Psoas muscle (tissue), 8 donors: ENCODE measurements around the gene RTN4R. TPM values are rescaled to one million over a fixed set of nuclear protein-coding genes. Genes with fewer than 3 reads are reported as not detected.

ENCODE experiments used
- ATAC-seq, 4 donors: fragments of 200-7000 bp; cut with Tn5 transposase; one replicate each; pipeline ENCODE4 v1.9.1; 2020; ENCODE audit warnings: moderate library complexity in 3 of 4, mild to moderate bottlenecking in 2 of 4
- DNase-seq, 2 donors: peaks; one replicate each; pipeline ENCODE4 v3.0.0-alpha.2; 2020
- H3K27ac ChIP-seq: fragments of 200-600 bp; one replicate; pipeline ENCODE4 v1.8.0; 2022
- H3K27me3 ChIP-seq, 3 donors: fragments of 200-600 bp in 1 of 3; one replicate each; pipeline versions ENCODE4 v1.6.1 to v1.8.0; 2013 to 2022; ENCODE audit warnings: low read length in 2 of 3, mild to moderate bottlenecking in 2 of 3, moderate library complexity in 1 of 3; ENCODE audit not compliant: insufficient read depth in 3 of 3
- H3K36me3 ChIP-seq, 2 donors: fragments of 200-600 bp in 1 of 2; one replicate each; pipeline versions ENCODE4 v1.6.1 to v1.8.0; 2013 to 2022; ENCODE audit warnings: low read depth in 1 of 2, mild to moderate bottlenecking in 1 of 2, moderate library complexity in 1 of 2; ENCODE audit not compliant: insufficient read depth in 1 of 2
- H3K4me1 ChIP-seq: fragments of 200-600 bp; one replicate; pipeline ENCODE4 v1.8.0; 2022
- H3K4me3 ChIP-seq: fragments of 200-600 bp; one replicate; pipeline ENCODE4 v1.8.0; 2022; ENCODE audit warnings: mild to moderate bottlenecking
- H3K9me3 ChIP-seq: fragments of 200-600 bp; one replicate; pipeline ENCODE4 v1.8.0; 2022
- WGBS, 3 donors: extraction: QIAGEN DNeasy Blood & Tissue Kit; methylation state at CpG; one replicate each; pipeline versions ENCODE4 v1.1.6 to v1.1.7; 2013; 5-methylcytosine and 5-hydroxymethylcytosine counted together
- intact Hi-C, 2 donors: fragments of 100-400 bp; cut with DNase I; formaldehyde crosslinking; loops; one replicate each; pipeline versions ENCODE4 v1.11.0 to v1.14.2; 2022
- polyA plus RNA-seq, 3 donors: library from polyadenylated mRNA; stranded (reverse); fragments of 200-250 nt; gene quantifications; one replicate each; pipeline ENCODE4 v1.2.3, GENCODE V29; 2013
- total RNA-seq, 4 donors: library from RNA; stranded (reverse); fragmentation: NEBNext Ultra II Directional in 2 of 4; extraction: Animal tissue kit (Norgen Biotek cat#: 25700) in 2 of 4; gene quantifications; one replicate each; pipeline versions ENCODE4 v1.2.1 to v1.2.4, GENCODE V29; 2021 to 2023
- TF ChIP-seq, protein P1 (sequence below): fragments of 200-600 bp; IDR thresholded peaks from one replicate; pipeline ENCODE4 v1.8.0; 2022; ENCODE audit warnings: antibody characterized with exemption
- donor health status: healthy with polysubstance abuse.
- donor health status: DM: no; HTN: no; CAD: no; lungs with moderate emphysema.
- donor health status: Bipolar disorder and iron deficiency.
- donor health status: healthy.
- donor health status: DM: yes; HTN: yes; CAD: no.
- donor health status: DM: no; HTN: no; CAD: no.
- donor health status: DM: no; HTN: no; CAD: no.
- donor health status: DM: yes; HTN: yes; CAD: no.

The RTN4R gene
- total and polyA plus RNA-seq, 7 donors: 0.12 to 2.4 (median 0.36) TPM

DNA sequence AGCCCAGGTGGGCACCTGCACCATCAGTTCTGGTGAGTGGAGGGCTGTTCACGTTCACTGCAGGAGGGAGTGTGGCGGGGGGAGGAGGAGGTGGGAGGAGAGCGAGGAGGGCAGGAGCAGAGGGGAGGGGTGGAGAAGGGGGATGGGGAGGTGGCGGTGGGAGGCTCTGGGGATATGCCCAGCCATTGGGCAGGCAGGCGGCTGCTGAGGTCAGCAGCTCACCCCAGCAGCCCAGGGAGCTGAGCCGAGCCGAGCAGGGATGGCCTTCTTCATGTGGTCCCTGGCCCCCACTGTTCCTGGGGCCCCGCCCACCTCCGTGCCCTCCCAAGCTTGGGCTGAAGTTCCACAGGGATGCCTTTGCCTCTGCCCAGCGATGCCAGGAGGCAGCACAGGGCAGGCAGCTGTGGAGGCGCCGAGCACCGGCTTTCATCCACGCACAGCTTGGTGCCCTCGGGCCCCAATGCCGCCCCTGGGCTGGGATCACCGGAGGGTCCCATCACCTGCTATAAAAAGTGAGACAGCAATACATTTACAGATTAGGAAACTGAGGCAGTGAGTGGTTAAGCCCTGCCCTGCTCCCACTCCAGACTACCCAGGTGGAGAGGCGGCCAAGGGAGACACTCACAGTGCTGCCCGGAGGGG, 21.6 kb downstream of the RTN4R start:
- H3K4me1 ChIP-seq: peaks cover 7% of the 10 kb centered on the region
- intact Hi-C loops: no loop called here
- H3K27me3 ChIP-seq: no peaks in the 10 kb centered on the region

DNA sequence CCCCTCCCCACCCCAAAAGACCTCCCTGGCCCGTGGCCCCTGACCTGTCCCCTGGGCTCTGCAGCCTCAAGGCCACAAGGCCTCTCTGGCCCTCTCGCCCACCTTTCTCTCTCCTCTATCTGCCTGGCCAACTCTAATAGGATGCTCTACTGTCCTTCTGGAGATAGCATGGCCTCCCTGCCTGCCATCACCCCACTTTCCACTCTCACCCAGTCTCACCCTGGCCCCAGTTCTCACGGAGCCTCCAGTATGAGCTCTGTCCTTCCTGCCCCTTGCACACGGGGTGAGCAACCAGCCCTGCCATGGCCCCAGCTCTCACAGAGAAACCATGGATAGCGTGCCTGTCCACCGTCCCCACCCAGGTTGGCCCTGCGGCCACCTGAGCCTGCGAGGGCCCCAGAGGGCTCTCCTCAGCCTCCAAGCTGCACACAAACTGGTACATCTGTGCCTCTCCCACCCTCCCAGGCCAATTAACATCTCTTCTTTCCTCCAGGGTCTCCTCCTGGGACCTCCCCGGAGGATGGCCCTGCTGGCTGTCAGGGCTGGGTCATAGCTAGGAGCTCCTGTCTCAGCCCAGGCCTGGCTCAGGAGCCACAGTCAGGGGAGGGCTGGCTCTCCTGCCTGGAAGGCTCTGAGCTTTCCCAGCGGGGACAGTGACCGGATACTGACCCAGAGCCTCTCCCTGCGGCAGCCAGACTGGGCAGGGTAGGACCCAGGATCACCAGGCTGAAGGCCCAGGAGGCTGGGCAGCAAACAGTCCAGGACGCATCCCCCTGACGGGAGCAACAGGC, 22.3 kb downstream of the RTN4R start:
- intact Hi-C loops: no loop called here
- DNase-seq (no peak), ATAC-seq (no peak)
- H3K4me1 ChIP-seq: peaks cover 7% of the 10 kb centered on the region
- H3K27me3 ChIP-seq: no peaks in the 10 kb centered on the region
- H3K9me3 ChIP-seq: no peaks in the 10 kb centered on the region
- H3K36me3 ChIP-seq: no peaks in the 10 kb centered on the region
- no peak overlapping the region for H3K27ac ChIP-seq
- H3K4me3 ChIP-seq: no peak overlapping the region
- WGBS, 3 donors: 88 to 90% (median 89%) methylated on average over 12 to 14 of the region's 14 CpGs
- TF ChIP-seq, protein P1, sequence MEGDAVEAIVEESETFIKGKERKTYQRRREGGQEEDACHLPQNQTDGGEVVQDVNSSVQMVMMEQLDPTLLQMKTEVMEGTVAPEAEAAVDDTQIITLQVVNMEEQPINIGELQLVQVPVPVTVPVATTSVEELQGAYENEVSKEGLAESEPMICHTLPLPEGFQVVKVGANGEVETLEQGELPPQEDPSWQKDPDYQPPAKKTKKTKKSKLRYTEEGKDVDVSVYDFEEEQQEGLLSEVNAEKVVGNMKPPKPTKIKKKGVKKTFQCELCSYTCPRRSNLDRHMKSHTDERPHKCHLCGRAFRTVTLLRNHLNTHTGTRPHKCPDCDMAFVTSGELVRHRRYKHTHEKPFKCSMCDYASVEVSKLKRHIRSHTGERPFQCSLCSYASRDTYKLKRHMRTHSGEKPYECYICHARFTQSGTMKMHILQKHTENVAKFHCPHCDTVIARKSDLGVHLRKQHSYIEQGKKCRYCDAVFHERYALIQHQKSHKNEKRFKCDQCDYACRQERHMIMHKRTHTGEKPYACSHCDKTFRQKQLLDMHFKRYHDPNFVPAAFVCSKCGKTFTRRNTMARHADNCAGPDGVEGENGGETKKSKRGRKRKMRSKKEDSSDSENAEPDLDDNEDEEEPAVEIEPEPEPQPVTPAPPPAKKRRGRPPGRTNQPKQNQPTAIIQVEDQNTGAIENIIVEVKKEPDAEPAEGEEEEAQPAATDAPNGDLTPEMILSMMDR: no peak

More for the DNA sequence above, 21.6 kb downstream of the RTN4R start:
- no peaks in the 10 kb centered on the region for H3K36me3 ChIP-seq
- DNase-seq (no peak), ATAC-seq (no peak)
- H3K27ac ChIP-seq: no peak overlapping the region
- no peak overlapping the region for H3K4me3 ChIP-seq
- H3K9me3 ChIP-seq: no peaks in the 10 kb centered on the region
- 78 to 88% (median 80%) methylated on average over 16 to 19 of the region's 19 CpGs for WGBS, 3 donors
- TF ChIP-seq, protein P1: no peak

- DNase-seq (no peak), ATAC-seq (no peak)
- intact Hi-C loops: loop anchor here in 1 of 2 donors (5.0 kb wide), 1 partner anchor 63 kb away; no protein-coding TSS in a partner anchor
- Histone ChIP-seq H3K9me3 (no peaks in the 10 kb centered on the region), H3K4me1 (peaks cover 6% of the 10 kb centered on the region), H3K36me3 (no peaks in the 10 kb centered on the region), H3K27ac (no peak overlapping the region), H3K4me3 (no peak overlapping the region), H3K27me3 (no peaks in the 10 kb centered on the region)
- 72 to 81% (median 73%) methylated on average over 23 to 24 of the region's 24 CpGs for WGBS, 3 donors
- TF ChIP-seq, protein P1: no peak
These were observed 23.2 kb downstream of the RTN4R start for GRCh38 chr22:20244691-20245576.

DNA sequence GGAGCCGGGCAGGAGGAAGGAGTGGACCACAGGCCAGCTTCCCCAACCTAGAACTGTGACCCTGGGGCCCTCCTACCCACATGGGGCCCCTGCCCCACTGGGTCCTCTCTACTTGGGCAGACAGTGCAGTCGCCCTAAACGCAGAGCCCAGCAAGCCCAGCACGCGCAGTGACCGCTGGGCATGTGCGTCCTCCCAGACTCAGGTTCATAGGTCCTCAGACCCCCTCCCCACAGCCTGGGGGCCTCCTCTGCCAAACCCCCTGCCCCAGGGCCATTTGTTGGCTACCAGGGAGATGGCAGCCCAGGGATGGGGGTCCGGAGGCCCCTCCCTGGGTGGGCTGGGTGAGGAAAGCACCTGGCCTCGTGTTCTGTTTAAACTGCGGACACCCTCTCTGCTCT, 23.9 kb downstream of the RTN4R start:
- intact Hi-C loops: loop anchor here in 1 of 2 donors (5.0 kb wide), 1 partner anchor 62 kb away; no protein-coding TSS in a partner anchor
- DNase-seq (no peak), ATAC-seq (no peak)
- Histone ChIP-seq H3K27me3 (no peaks in the 10 kb centered on the region), H3K27ac (no peak overlapping the region), H3K4me3 (no peak overlapping the region), H3K9me3 (no peaks in the 10 kb centered on the region), H3K36me3 (no peaks in the 10 kb centered on the region), H3K4me1 (peaks cover 4% of the 10 kb centered on the region)
- TF ChIP-seq, protein P1: no peak
- 88 to 95% (median 91%) methylated on average over 10 of the region's 10 CpGs for WGBS, 3 donors
